Stimulated activated naive CD8-positive, alpha-beta T cell treated with anti-CD3 and anti-CD28 coated beads, Interleukin-15, Interleukin-2, amounts not matched to agents 100 ng/mL and 50 ng/mL, for 24 hours (primary cell): ENCODE data around the gene ALDH1A1.

Source experiments
- H3K27ac Mint-ChIP-seq: one replicate; pipeline ENCODE4 v1.8.0; 2021; ENCODE audit warnings: mild to moderate bottlenecking, mixed read lengths
- H3K27me3 Mint-ChIP-seq: one replicate; pipeline ENCODE4 v1.8.0; 2021; ENCODE audit warnings: mixed read lengths
- H3K36me3 Mint-ChIP-seq: one replicate; pipeline ENCODE4 v1.8.0; 2021; ENCODE audit warnings: low read depth, mixed read lengths
- H3K4me1 Mint-ChIP-seq: one replicate; pipeline ENCODE4 v1.8.0; 2021; ENCODE audit warnings: low read depth, mixed read lengths
- H3K4me3 Mint-ChIP-seq: one replicate; pipeline ENCODE4 v1.8.0; 2021; ENCODE audit warnings: mild to moderate bottlenecking, mixed read lengths
- H3K9me3 Mint-ChIP-seq: one replicate; pipeline ENCODE4 v1.8.0; 2021; ENCODE audit warnings: mixed read lengths

ALDH1A1 gene

GRCh38 chr9:72857624-72857996 is 95.2 kb downstream of the ALDH1A1 start:
- no peak overlapping the region for H3K27ac Mint-ChIP-seq
- no peak overlapping the region for H3K4me3 Mint-ChIP-seq
- no peaks in the 10 kb centered on the region for H3K36me3 Mint-ChIP-seq
- no peaks in the 10 kb centered on the region for H3K4me1 Mint-ChIP-seq
- no peaks in the 10 kb centered on the region for H3K27me3 Mint-ChIP-seq
- H3K9me3 Mint-ChIP-seq = no peaks in the 10 kb centered on the region

- H3K27ac Mint-ChIP-seq = no peak overlapping the region
- H3K4me3 Mint-ChIP-seq = no peak overlapping the region
- H3K4me1 Mint-ChIP-seq = no peaks in the 10 kb centered on the region
- H3K9me3 Mint-ChIP-seq = no peaks in the 10 kb centered on the region
- H3K27me3 Mint-ChIP-seq = no peaks in the 10 kb centered on the region
- no peaks in the 10 kb centered on the region for H3K36me3 Mint-ChIP-seq
Measured at GRCh38 chr9:72856972-72857623, 95.8 kb downstream of the ALDH1A1 start.

GRCh38 chr9:72855890-72856523 is 96.8 kb downstream of the ALDH1A1 start:
- Mint-ChIP-seq H3K9me3 (no peaks in the 10 kb centered on the region), H3K4me3 (no peak overlapping the region), H3K27ac (no peak overlapping the region), H3K4me1 (no peaks in the 10 kb centered on the region), H3K27me3 (no peaks in the 10 kb centered on the region), H3K36me3 (no peaks in the 10 kb centered on the region)

- Mint-ChIP-seq H3K9me3 (no peaks in the 10 kb centered on the region), H3K4me3 (no peak overlapping the region), H3K4me1 (no peaks in the 10 kb centered on the region), H3K27ac (no peak overlapping the region), H3K27me3 (no peaks in the 10 kb centered on the region), H3K36me3 (no peaks in the 10 kb centered on the region)
Measured at GRCh38 chr9:72855321-72855720, 97.5 kb downstream of the ALDH1A1 start.
